DMS153 treated with DMSO at 0.1 percent for 48 hours (cell line): Measurements from ENCODE around the gene C3orf18.

Experiments used
- DNase-seq: peaks from one replicate; lab custom pipeline; 2025; ENCODE audit not compliant: unreplicated experiment; lab: John Stamatoyannopoulos, UW

C3orf18 gene

GRCh38 chr3:50581459-50581842 is 13.9 kb upstream of the C3orf18 start:
- DNase-seq, result no peak

- DNase-seq, result no peak
These were observed 13.3 kb upstream of the C3orf18 start for GRCh38 chr3:50580683-50581458.

- DNase-seq, result no peak
These were observed 9.8 kb upstream of the C3orf18 start for GRCh38 chr3:50577348-50577747.

- no peak for DNase-seq
These were observed 7.8 kb upstream of the C3orf18 start for GRCh38 chr3:50575372-50575771.

- no peak for DNase-seq
These were observed 6.9 kb upstream of the C3orf18 start for GRCh38 chr3:50574444-50574831.

- no peak for DNase-seq
These were observed 6.3 kb upstream of the C3orf18 start for GRCh38 chr3:50573566-50574443.

GRCh38 chr3:50572801-50573371 is 5.3 kb upstream of the C3orf18 start:
- no peak for DNase-seq

GRCh38 chr3:50572158-50572557 is 4.6 kb upstream of the C3orf18 start:
- peak; percentile 3 for DNase-seq

GRCh38 chr3:50571486-50571885 is 3.9 kb upstream of the C3orf18 start:
- DNase-seq, result no peak

GRCh38 chr3:50570508-50571279 is 3.1 kb upstream of the C3orf18 start:
- DNase-seq, result no peak

GRCh38 chr3:50568947-50569749 is 1.6 kb upstream of the C3orf18 start, which contains the start of gene HEMK1:
TSS of gene HEMK1 (plus strand) at chr3:50569522. CDS start at chr3:50571105, 1,583 bp downstream.
- DNase-seq, result peak; percentile 53

- no peak for DNase-seq
These were observed 549 bp downstream of the C3orf18 start for GRCh38 chr3:50567011-50567385.

- DNase-seq, result no peak
These were observed 3.2 kb downstream of the C3orf18 start for GRCh38 chr3:50564321-50564720.

GRCh38 chr3:50563867-50564266 is 3.7 kb downstream of the C3orf18 start:
- DNase-seq, result no peak

- no peak for DNase-seq
These were observed 4.7 kb downstream of the C3orf18 start for GRCh38 chr3:50562861-50563260.

GRCh38 chr3:50559702-50560101 is 7.8 kb downstream of the C3orf18 start:
- DNase-seq, result no peak

GRCh38 chr3:50557915-50558314 is 9.6 kb downstream of the C3orf18 start:
- no peak for DNase-seq

- DNase-seq, result no peak
These were observed 10.4 kb downstream of the C3orf18 start for GRCh38 chr3:50557106-50557505.

GRCh38 chr3:50554553-50554952 is 13.0 kb downstream of the C3orf18 start:
- DNase-seq, result no peak

GRCh38 chr3:50552598-50552997 is 14.9 kb downstream of the C3orf18 start:
- DNase-seq, result no peak
